K562 (cell line): ENCODE results near the gene TECPR1. TPM values are rescaled to one million over a fixed set of nuclear protein-coding genes. Genes with fewer than 3 reads are reported as not detected.

Experiments used
- ATAC-seq: fragments of 200-7000 bp; cut with Tn5 transposase; 3 replicates; pipeline ENCODE4 v1.9.1; 2020; ENCODE audit warnings: moderate library complexity
- BruUV-seq: library from RNA; stranded (reverse); fragments of 400-500 nt; replicated peaks from 2 replicates; lab custom pipeline; 2021; lab: Mats Ljungman, UMichigan
- CTCF ChIA-PET: fragments of 300-600 bp; formaldehyde crosslinking; extraction: SDS; loops from one replicate; lab custom pipeline; 2021; ENCODE audit warnings: low intra/inter-chr PET ratio; lab: Yijun Ruan, JAX
- POLR2A ChIA-PET: fragments of 300-600, 350-650 bp; sonication (Branson Sonifier 250); formaldehyde crosslinking; extraction: SDS; loops from one replicate; lab custom pipeline; 2021; ENCODE audit warnings: antibody characterized with exemption, inconsistent platforms; lab: Yijun Ruan, JAX
- DNase-seq, 4 experiments: peaks; one replicate each; pipeline versions ENCODE4 v3.0.0 to v3.0.0-alpha.2; 2011 to 2018; ENCODE audit warnings: low spot score in 3 of 4, mixed read lengths in 3 of 4; ENCODE audit errors: extremely low read depth in 1 of 4
- FAIRE-seq: peaks from 2 replicates; lab custom pipeline; 2011; peaks lifted over from hg19 to GRCh38; lab: Jason Lieb, UNC
- H2AFZ ChIP-seq: 2 replicates; pipeline ENCODE4 v1.6.0; 2011; ENCODE audit warnings: low read depth, low read length, control low read depth, inconsistent platforms
- H3K27ac ChIP-seq: fragments of 200-600 bp; 3 replicates; pipeline ENCODE4 v1.8.0; 2011; ENCODE audit warnings: low read depth, mild to moderate bottlenecking, control low read depth, inconsistent platforms, low read length, moderate library complexity, mixed read lengths; ENCODE audit errors: extremely low read depth
- H3K27me3 ChIP-seq, 2 experiments: fragments of 300-600 bp in 1 of 2; 2 replicates in 1 of 2; 3 replicates in 1 of 2; pipeline versions ENCODE4 v1.6.0 to v1.8.0; 2011; ENCODE audit warnings: inconsistent platforms in 2 of 2, low read length in 2 of 2, mild to moderate bottlenecking in 1 of 2, mixed read lengths in 1 of 2, moderate library complexity in 1 of 2; ENCODE audit not compliant: control insufficient read depth in 2 of 2, insufficient read depth in 2 of 2
- H3K36me3 ChIP-seq: fragments of 300-600 bp; 3 replicates; pipeline ENCODE4 v1.8.0; 2011; ENCODE audit warnings: mild to moderate bottlenecking, low read length, inconsistent platforms; ENCODE audit not compliant: control insufficient read depth, insufficient read depth
- H3K4me1 ChIP-seq, 2 experiments: fragments of 200-600 bp in 1 of 2; replicated peaks in 1 of 2; 2 replicates in 1 of 2; 3 replicates in 1 of 2; pipeline versions ENCODE4 v1.5.1 to v1.8.0; 2011; ENCODE audit warnings: inconsistent platforms in 2 of 2, low read length in 2 of 2, mild to moderate bottlenecking in 1 of 2, mixed read lengths in 1 of 2, moderate library complexity in 1 of 2; ENCODE audit not compliant: control insufficient read depth in 2 of 2, insufficient read depth in 2 of 2
- H3K4me2 ChIP-seq: 2 replicates; pipeline ENCODE4 v1.6.1; 2011; ENCODE audit warnings: low read length, control low read depth, inconsistent platforms, mixed read lengths; ENCODE audit not compliant: insufficient read depth
- H3K4me3 ChIP-seq: fragments of 200-600 bp; sonication (generic), shearing (Covaris generic); 2 replicates; pipeline ENCODE4 v1.5.1; 2016; ENCODE audit warnings: control low read depth, inconsistent platforms
- H3K79me2 ChIP-seq: fragments of 200-600 bp; 3 replicates; pipeline ENCODE4 v1.8.0; 2011; ENCODE audit warnings: low read length, inconsistent platforms; ENCODE audit not compliant: control insufficient read depth, insufficient read depth
- H3K9ac ChIP-seq, 2 experiments: 2 replicates each; pipeline versions ENCODE4 v1.6.0 to v1.6.1; 2011; ENCODE audit warnings: low read depth in 2 of 2, low read length in 2 of 2, control low read depth in 1 of 2, inconsistent platforms in 1 of 2, mild to moderate bottlenecking in 1 of 2, mixed read lengths in 1 of 2; ENCODE audit not compliant: insufficient read depth in 1 of 2
- H3K9me1 ChIP-seq: one replicate; pipeline ENCODE4 v1.6.0; 2011; ENCODE audit warnings: inconsistent platforms, mild to moderate bottlenecking, low read length, moderate library complexity; ENCODE audit not compliant: control insufficient read depth, insufficient read depth
- H3K9me3 ChIP-seq: replicated peaks from 2 replicates; pipeline ENCODE4 v1.5.1; 2011; ENCODE audit warnings: low read depth, low read length, inconsistent platforms; ENCODE audit not compliant: control insufficient read depth, insufficient read depth
- H4K20me1 ChIP-seq: replicated peaks from 2 replicates; pipeline ENCODE4 v1.6.1; 2011; ENCODE audit warnings: low read length, inconsistent platforms, mixed read lengths; ENCODE audit not compliant: control insufficient read depth, insufficient read depth
- CBX5 ChIP-seq: IDR thresholded peaks from 2 replicates; pipeline ENCODE4 v1.6.1; 2014; ENCODE audit warnings: low read depth, borderline replicate concordance
- DACH1 ChIP-seq: fragments of 450-650 bp; IDR thresholded peaks from 2 replicates; pipeline ENCODE4 v1.6.1; 2018; ENCODE audit not compliant: partially characterized antibody
- JUND ChIP-seq, 2 experiments: IDR thresholded peaks; 2 replicates in 1 of 2; 3 replicates in 1 of 2; pipeline ENCODE4 v1.6.1; 2011; ENCODE audit warnings: borderline replicate concordance in 2 of 2, low read depth in 2 of 2, low read length in 2 of 2, improper control_type of control experiment in 1 of 2, missing biosample characterization in 1 of 2, missing genetic modification characterization in 1 of 2, missing genetic modification reagents in 1 of 2
- KLF1 ChIP-seq: fragments of 450-650 bp; IDR thresholded peaks from 2 replicates; pipeline ENCODE4 v1.6.1; 2016; ENCODE audit warnings: missing genetic modification characterization, missing compliant biosample characterization
- KLF13 ChIP-seq: fragments of 450-650 bp; IDR thresholded peaks from 2 replicates; pipeline ENCODE4 v1.6.1; 2016; ENCODE audit warnings: missing genetic modification characterization, low read depth, mild to moderate bottlenecking, missing compliant biosample characterization, moderate library complexity, borderline replicate concordance
- MCM5 ChIP-seq: fragments of 450-650 bp; IDR thresholded peaks from 2 replicates; pipeline ENCODE4 v1.6.1; 2016; ENCODE audit warnings: low read depth
- NONO ChIP-seq, 2 experiments: fragments of 200-400 bp in 1 of 2; fragments of 450-650 bp in 1 of 2; formaldehyde crosslinking in 1 of 2; IDR thresholded peaks; 2 replicates each; pipeline ENCODE4 v1.6.1; 2017; ENCODE audit warnings: low read depth in 2 of 2, mild to moderate bottlenecking in 2 of 2, moderate library complexity in 2 of 2, low read length in 1 of 2
- PRPF4 ChIP-seq: fragments of 200-400 bp; formaldehyde crosslinking; IDR thresholded peaks from one replicate; pipeline ENCODE4 v1.6.1; 2017; ENCODE audit warnings: low read length, low read depth, mild to moderate bottlenecking; ENCODE audit not compliant: insufficient read depth, poor library complexity, severe bottlenecking
- RBM22 ChIP-seq: fragments of 200-400 bp; formaldehyde crosslinking; IDR thresholded peaks from 2 replicates; pipeline ENCODE4 v1.6.1; 2018; ENCODE audit warnings: low read length, low read depth; ENCODE audit not compliant: poor library complexity, severe bottlenecking
- RCOR1 ChIP-seq, 2 experiments: IDR thresholded peaks; 2 replicates each; pipeline ENCODE4 v1.6.1; 2012; ENCODE audit warnings: low read depth in 2 of 2, low read length in 2 of 2, borderline replicate concordance in 1 of 2, improper control_type of control experiment in 1 of 2
- RFX5 ChIP-seq: IDR thresholded peaks from 2 replicates; pipeline ENCODE4 v1.6.1; 2011; ENCODE audit warnings: low read depth, mild to moderate bottlenecking, improper control_type of control experiment, low read length
- STAG1 ChIP-seq: sonication (generic); formaldehyde crosslinking; IDR thresholded peaks from 2 replicates; pipeline ENCODE4 v1.5.0; 2020; ENCODE audit warnings: missing genetic modification reagents, borderline replicate concordance
- WGBS: fragments of 100-300 bp; shearing (Covaris generic); methylation state at CpG from one replicate; pipeline ENCODE4 v1.1.6; 2016; ENCODE audit warnings: low coverage, mixed read lengths; ENCODE audit not compliant: insufficient coverage; ENCODE audit errors: missing lambda C conversion rate; 5-methylcytosine and 5-hydroxymethylcytosine counted together
- in situ Hi-C: fragments of 300-500 bp; cut with MboI; formaldehyde crosslinking; loops from 4 replicates; pipeline ENCODE4 v1.15.0; 2018; ENCODE audit warnings: inconsistent platforms, mixed read lengths
- intact Hi-C: fragments of 100-400 bp; cut with micrococcal nuclease; formaldehyde crosslinking; loops from 2 replicates; pipeline ENCODE4 v1.14.2; 2022
- polyA plus RNA-seq, 8 experiments: library from polyadenylated mRNA; depleted of rRNA in 4 of 8; stranded (reverse) in 5 of 8; unstranded in 3 of 8; fragments of >200 nt; fragmentation: Nextera tagmentation in 2 of 8; fragmentation: Illumina TruSeq in 1 of 8; extraction: Ambion mirVana in 2 of 8; extraction: Trizol in 1 of 8; gene quantifications; 2 replicates each; pipeline versions ENCODE4 v1.2.1 to v1.2.3, GENCODE V29; 2011 to 2014; ENCODE audit warnings: inconsistent platforms in 1 of 8, missing spikeins in 1 of 8
- total RNA-seq, 7 experiments: library from RNA; depleted of rRNA in 6 of 7; stranded (reverse); fragments of >200 nt in 6 of 7; fragmentation: Illumina TruSeq in 2 of 7; extraction: Trizol in 2 of 7; gene quantifications; 2 replicates each; pipeline versions ENCODE4 v1.2.1 to v1.2.3, GENCODE V29; 2011 to 2021; ENCODE audit warnings: low replicate concordance in 1 of 7
- TF ChIP-seq, protein P1 (sequence below): sonication (generic); formaldehyde crosslinking; IDR thresholded peaks from 2 replicates; pipeline ENCODE4 v1.8.1; 2023; ENCODE audit warnings: mild to moderate bottlenecking, missing genetic modification reagents
- TF ChIP-seq, protein P2 (sequence below), 3 experiments: fragments of 200-800 bp in 1 of 3; fragments of 250-450 bp in 1 of 3; fragments of 450-650 bp in 1 of 3; sonication (Bioruptor Pico) in 1 of 3; sonication (Bioruptor generic) in 1 of 3; formaldehyde crosslinking in 1 of 3; IDR thresholded peaks; 2 replicates each; pipeline versions ENCODE4 v1.6.1 to v1.8.0; 2016 to 2022; ENCODE audit warnings: mild to moderate bottlenecking in 2 of 3, missing genetic modification characterization in 2 of 3, missing compliant biosample characterization in 1 of 3, moderate library complexity in 1 of 3

TECPR1 gene
- total and polyA plus RNA-seq, 9 of the 15 experiments (the other 6 are each of a cell fraction or from before 2014, with no cell fraction given) = 0.17 to 15.0 (median 2.2) TPM

DNA sequence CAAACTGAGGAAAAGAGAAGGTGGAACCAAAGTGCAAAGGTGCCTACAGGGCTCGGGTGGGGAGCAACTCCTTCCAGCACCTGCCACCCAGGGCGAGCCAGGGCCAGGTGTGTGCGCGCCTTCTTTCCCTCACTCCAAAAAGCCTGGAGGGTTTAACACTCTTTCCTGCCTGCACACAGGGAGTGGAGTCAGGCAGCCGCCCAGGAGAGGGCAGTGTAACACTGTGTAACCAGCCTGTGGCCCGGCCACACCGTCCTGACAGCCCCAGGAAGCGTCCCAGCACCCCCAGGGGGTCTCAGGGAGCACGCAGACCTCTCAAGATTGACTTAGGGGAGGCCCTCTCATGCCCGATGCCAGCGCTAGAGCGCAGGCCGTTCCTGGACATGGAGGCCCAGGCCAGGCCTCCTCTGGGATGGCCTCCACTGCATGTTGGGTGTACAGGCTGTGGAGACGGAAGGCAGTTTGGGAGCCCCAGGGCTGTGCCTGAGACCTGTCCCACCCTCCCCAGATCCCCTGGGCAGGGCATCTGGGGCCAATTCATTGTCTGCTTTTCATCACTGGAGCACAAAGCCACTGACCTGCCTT lies 42.9 kb upstream of the TECPR1 start:
- ATAC-seq = peak; percentile 97
- 5% methylated on average over 12 of the region's 14 CpGs for WGBS
- FAIRE-seq = peak; percentile 82
- TF ChIP-seq RBM22 (peak; percentile 64), RCOR1 (IDR thresholded peaks at IDR 0.05; ENCODE audit: borderline replicate concordance in 1 of 2, low read depth in 2 of 2, low read length in 2 of 2) (0 out of 4 replicates have a peak, but pooled peaks of 1 of the 2 experiments have one; percentile 28), KLF1 (no peak), PRPF4 (no peak), STAG1 (CRISPR knock-in tag) (peak; percentile 66; the same call in 1 of the 2 replicates), CBX5 (no peak), RFX5 (no peak), MCM5 (no peak), KLF13 (no peak), NONO (IDR thresholded peaks at IDR 0.05; ENCODE audit: low read depth in 2 of 2, low read length in 1 of 2) (no peak), JUND (IDR thresholded peaks at IDR 0.05; ENCODE audit: borderline replicate concordance, low read depth, low read length) (peak; percentile 29; the same call in 1 of the 2 replicates), JUND (tag; IDR thresholded peaks at IDR 0.05; ENCODE audit: borderline replicate concordance, low read depth, low read length) (no peak), DACH1 (no peak)
- TF ChIP-seq, protein P1, sequence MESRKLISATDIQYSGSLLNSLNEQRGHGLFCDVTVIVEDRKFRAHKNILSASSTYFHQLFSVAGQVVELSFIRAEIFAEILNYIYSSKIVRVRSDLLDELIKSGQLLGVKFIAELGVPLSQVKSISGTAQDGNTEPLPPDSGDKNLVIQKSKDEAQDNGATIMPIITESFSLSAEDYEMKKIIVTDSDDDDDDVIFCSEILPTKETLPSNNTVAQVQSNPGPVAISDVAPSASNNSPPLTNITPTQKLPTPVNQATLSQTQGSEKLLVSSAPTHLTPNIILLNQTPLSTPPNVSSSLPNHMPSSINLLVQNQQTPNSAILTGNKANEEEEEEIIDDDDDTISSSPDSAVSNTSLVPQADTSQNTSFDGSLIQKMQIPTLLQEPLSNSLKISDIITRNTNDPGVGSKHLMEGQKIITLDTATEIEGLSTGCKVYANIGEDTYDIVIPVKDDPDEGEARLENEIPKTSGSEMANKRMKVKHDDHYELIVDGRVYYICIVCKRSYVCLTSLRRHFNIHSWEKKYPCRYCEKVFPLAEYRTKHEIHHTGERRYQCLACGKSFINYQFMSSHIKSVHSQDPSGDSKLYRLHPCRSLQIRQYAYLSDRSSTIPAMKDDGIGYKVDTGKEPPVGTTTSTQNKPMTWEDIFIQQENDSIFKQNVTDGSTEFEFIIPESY = 0 out of 2 replicates have a peak, but pooled peaks have one; percentile 9
- TF ChIP-seq, protein P2, sequence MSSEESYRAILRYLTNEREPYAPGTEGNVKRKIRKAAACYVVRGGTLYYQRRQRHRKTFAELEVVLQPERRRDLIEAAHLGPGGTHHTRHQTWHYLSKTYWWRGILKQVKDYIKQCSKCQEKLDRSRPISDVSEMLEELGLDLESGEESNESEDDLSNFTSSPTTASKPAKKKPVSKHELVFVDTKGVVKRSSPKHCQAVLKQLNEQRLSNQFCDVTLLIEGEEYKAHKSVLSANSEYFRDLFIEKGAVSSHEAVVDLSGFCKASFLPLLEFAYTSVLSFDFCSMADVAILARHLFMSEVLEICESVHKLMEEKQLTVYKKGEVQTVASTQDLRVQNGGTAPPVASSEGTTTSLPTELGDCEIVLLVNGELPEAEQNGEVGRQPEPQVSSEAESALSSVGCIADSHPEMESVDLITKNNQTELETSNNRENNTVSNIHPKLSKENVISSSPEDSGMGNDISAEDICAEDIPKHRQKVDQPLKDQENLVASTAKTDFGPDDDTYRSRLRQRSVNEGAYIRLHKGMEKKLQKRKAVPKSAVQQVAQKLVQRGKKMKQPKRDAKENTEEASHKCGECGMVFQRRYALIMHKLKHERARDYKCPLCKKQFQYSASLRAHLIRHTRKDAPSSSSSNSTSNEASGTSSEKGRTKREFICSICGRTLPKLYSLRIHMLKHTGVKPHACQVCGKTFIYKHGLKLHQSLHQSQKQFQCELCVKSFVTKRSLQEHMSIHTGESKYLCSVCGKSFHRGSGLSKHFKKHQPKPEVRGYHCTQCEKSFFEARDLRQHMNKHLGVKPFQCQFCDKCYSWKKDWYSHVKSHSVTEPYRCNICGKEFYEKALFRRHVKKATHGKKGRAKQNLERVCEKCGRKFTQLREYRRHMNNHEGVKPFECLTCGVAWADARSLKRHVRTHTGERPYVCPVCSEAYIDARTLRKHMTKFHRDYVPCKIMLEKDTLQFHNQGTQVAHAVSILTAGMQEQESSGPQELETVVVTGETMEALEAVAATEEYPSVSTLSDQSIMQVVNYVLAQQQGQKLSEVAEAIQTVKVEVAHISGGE (CRISPR knock-in tag; IDR thresholded peaks at IDR 0.05) = peak in 1 of 3 experiments; percentile 57; a peak in 1 of 6 replicates

More for the DNA sequence above, 42.9 kb upstream of the TECPR1 start:
- ChIA-PET POLR2A (interaction anchor here (0.6 kb wide), 1 partner anchor 448 kb away, joined by 3 read pairs; no protein-coding TSS in a partner anchor), CTCF (interaction anchor here (0.7 to 2.3 kb wide), 4 partner anchors 106 to 583 kb away, joined by 3 to 23 read pairs (median 4); partner anchors contain the start of genes BAIAP2L1 and TRRAP)
- Histone ChIP-seq H3K36me3 (peaks cover 34% of the 10 kb centered on the region; the same call in 2 of the 3 replicates), H3K9me1 (no peaks in the 10 kb centered on the region), H3K9ac (peak overlapping the region in 1 of 2 experiments; percentile 70; a peak in 1 of 4 replicates), H3K4me1 (peaks cover 0 to 10% of the 10 kb centered on the region in 2 experiments; a peak in 2 of 5 replicates), H3K27me3 (peaks cover 0 to 49% of the 10 kb centered on the region in 2 experiments; a peak in 2 of 5 replicates), H3K4me3 (no peak overlapping the region), H3K27ac (no peak overlapping the region), H3K9me3 (no peaks in the 10 kb centered on the region), H4K20me1 (peaks cover 21% of the 10 kb centered on the region), H3K79me2 (no peaks in the 10 kb centered on the region), H2AFZ (no peak overlapping the region), H3K4me2 (no peak overlapping the region)
- intact Hi-C loops (loop anchor here (1.0 to 5.0 kb wide), 5 partner anchors 106 to 542 kb away; partner anchors contain the start of gene BAIAP2L1), in situ Hi-C loops (loop anchor here (5.0 to 10.0 kb wide), 2 partner anchors 450 to 547 kb away; no protein-coding TSS in a partner anchor)
- no TSS peak for BruUV-seq
- peak; percentile 82 to 87 (median 85) for DNase-seq
